HepG2 (cell line): Measurements from ENCODE around the gene VPS9D1. TPM values are rescaled to one million over a fixed set of nuclear protein-coding genes. Genes with fewer than 3 reads are reported as not detected.

Source experiments
- ATF7-NPFF ChIP-seq: sonication (generic); formaldehyde crosslinking; IDR thresholded peaks from 2 replicates; pipeline ENCODE4 v1.8.1; 2023; ENCODE audit warnings: mild to moderate bottlenecking, low read depth, missing genetic modification reagents, moderate library complexity
- BCLAF1 ChIP-seq: fragments of 450-650 bp; IDR thresholded peaks from 2 replicates; pipeline ENCODE4 v1.6.1; 2017; ENCODE audit warnings: mild to moderate bottlenecking
- FUBP1 ChIP-seq: sonication (generic); formaldehyde crosslinking; IDR thresholded peaks from 2 replicates; pipeline ENCODE4 v1.5.1; 2020; ENCODE audit warnings: missing genetic modification reagents, mild to moderate bottlenecking, borderline replicate concordance
- GATAD2A ChIP-seq: IDR thresholded peaks from 2 replicates; pipeline ENCODE4 v1.6.1; 2016
- ISX ChIP-seq: sonication (generic); formaldehyde crosslinking; conservative IDR thresholded peaks from 2 replicates; pipeline ENCODE4 v1.5.0; 2020; ENCODE audit warnings: missing genetic modification reagents
- JARID2 ChIP-seq: sonication (generic); formaldehyde crosslinking; IDR thresholded peaks from 2 replicates; pipeline ENCODE4 v1.8.1; 2023; ENCODE audit warnings: missing genetic modification reagents, inconsistent platforms; ENCODE audit not compliant: insufficient replicate concordance
- KLF13 ChIP-seq: sonication (generic); formaldehyde crosslinking; IDR thresholded peaks from 2 replicates; pipeline ENCODE4 v1.4.0; 2020; ENCODE audit warnings: mild to moderate bottlenecking, missing genetic modification reagents
- MED13 ChIP-seq: sonication (generic); formaldehyde crosslinking; IDR thresholded peaks from 2 replicates; pipeline ENCODE4 v1.5.0; 2020; ENCODE audit warnings: missing genetic modification reagents
- MNT ChIP-seq: fragments of 450-650 bp; IDR thresholded peaks from 2 replicates; pipeline ENCODE4 v1.6.1; 2016
- ONECUT2 ChIP-seq: sonication (generic); formaldehyde crosslinking; IDR thresholded peaks from 2 replicates; pipeline ENCODE4 v1.4.0; 2020; ENCODE audit warnings: missing genetic modification reagents
- POGK ChIP-seq: sonication (generic); formaldehyde crosslinking; conservative IDR thresholded peaks from 2 replicates; pipeline ENCODE4 v1.8.0; 2022; ENCODE audit warnings: mild to moderate bottlenecking, moderate library complexity, missing genetic modification reagents
- ZBTB26 ChIP-seq: IDR thresholded peaks from 2 replicates; pipeline ENCODE4 v1.6.1; 2016; ENCODE audit warnings: missing compliant biosample characterization, missing genetic modification reagents, borderline replicate concordance
- ZGPAT ChIP-seq: IDR thresholded peaks from 2 replicates; pipeline ENCODE4 v1.6.1; 2016; ENCODE audit warnings: mild to moderate bottlenecking
- ZNF282 ChIP-seq: fragments of 450-650 bp; IDR thresholded peaks from 2 replicates; pipeline ENCODE4 v1.6.1; 2018; ENCODE audit not compliant: partially characterized antibody
- ZNF3 ChIP-seq: IDR thresholded peaks from 2 replicates; pipeline ENCODE4 v1.7.0; 2017; ENCODE audit warnings: inconsistent platforms
- ZNF639 ChIP-seq: conservative IDR thresholded peaks from 2 replicates; pipeline ENCODE4 v1.6.1; 2018; ENCODE audit warnings: missing genetic modification reagents
- polyA plus RNA-seq, 8 experiments: library from polyadenylated mRNA; depleted of rRNA in 3 of 8; stranded (reverse) in 7 of 8; unstranded in 1 of 8; fragments of >200 nt; fragmentation: Illumina TruSeq in 4 of 8; extraction: Trizol in 4 of 8; gene quantifications; 2 replicates each; pipeline versions ENCODE4 v1.2.1 to v1.2.3, GENCODE V29; 2011 to 2016; ENCODE audit warnings: low read depth in 4 of 8, missing spikeins in 1 of 8, mixed read lengths in 1 of 8; ENCODE audit not compliant: insufficient read depth in 1 of 8
- total RNA-seq, 5 experiments: library from RNA; depleted of rRNA; stranded (reverse); fragments of >200 nt; fragmentation: Illumina TruSeq; extraction: Trizol; gene quantifications; 2 replicates each; pipeline ENCODE4 v1.2.3, GENCODE V29; 2016; ENCODE audit warnings: low read depth in 1 of 5

VPS9D1 gene
- total and polyA plus RNA-seq, 2 of the 13 experiments (the other 11 are each of a cell fraction or from before 2014, with no cell fraction given): 10.1 to 13.2 TPM

GRCh38 chr16:89720813-89721545 lies at the start of gene VPS9D1, which contains the start of gene ZNF276 (continued):
- no peak for TF ChIP-seq BCLAF1
- TF ChIP-seq ZGPAT: peak; percentile 74; the same call in 1 of the 2 replicates
- peak; percentile 98 for TF ChIP-seq ATF7-NPFF (CRISPR knock-in tag)
- TF ChIP-seq ONECUT2 (CRISPR knock-in tag): 0 out of 2 replicates have a peak, but pooled peaks have one; percentile 14
- TF ChIP-seq FUBP1 (CRISPR knock-in tag): peak; percentile 52; the same call in 1 of the 2 replicates
- peak; percentile 72; the same call in 1 of the 2 replicates for TF ChIP-seq ZBTB26
- TF ChIP-seq ZNF282: no peak
- TF ChIP-seq MNT: no peak; the same call in 1 of the 2 replicates
- TF ChIP-seq ZNF639: peak; percentile 100
- TF ChIP-seq POGK (CRISPR knock-in tag): peak; percentile 97
- TF ChIP-seq ISX: no peak
- TF ChIP-seq GATAD2A (CRISPR knock-in tag): peak; percentile 75
- no peak for TF ChIP-seq KLF13
- TF ChIP-seq ZNF3: no peak; the same call in 1 of the 2 replicates
- peak; percentile 64 for TF ChIP-seq JARID2
- no peak; the same call in 1 of the 2 replicates for TF ChIP-seq MED13 (CRISPR knock-in tag)
